MCF 10A (cell line): ENCODE data around the gene PRKAR1B. TPM values are rescaled to one million over a fixed set of nuclear protein-coding genes. Genes with fewer than 3 reads are reported as not detected.

Experiments
- BruUV-seq: library from RNA; stranded (reverse); fragments of 400-500 nt; replicated peaks from 2 replicates; lab custom pipeline; 2021; lab: Mats Ljungman, UMichigan
- CTCF ChIA-PET: fragments of 300-600 bp; sonication (Branson Sonifier 250); formaldehyde crosslinking; extraction: SDS; loops from one replicate; lab custom pipeline; 2021; ENCODE audit warnings: antibody characterized with exemption, inconsistent platforms; lab: Yijun Ruan, JAX
- POLR2A ChIA-PET: fragments of 300-600, 350-650 bp; sonication (Branson Sonifier 250); formaldehyde crosslinking; extraction: SDS; loops from one replicate; lab custom pipeline; 2020; ENCODE audit warnings: antibody characterized with exemption, inconsistent platforms; lab: Yijun Ruan, JAX
- DNase-seq: peaks from one replicate; pipeline ENCODE4 v3.0.0-alpha.2; 2018; ENCODE audit not compliant: unreplicated experiment
- H3K27ac Mint-ChIP-seq: one replicate; pipeline ENCODE4 v1.8.0; 2022; ENCODE audit warnings: mild to moderate bottlenecking, low read depth, mixed read lengths; ENCODE audit not compliant: unreplicated experiment
- H3K27me3 Mint-ChIP-seq: one replicate; pipeline ENCODE4 v1.8.0; 2022; ENCODE audit warnings: mixed read lengths; ENCODE audit not compliant: insufficient read depth, unreplicated experiment
- H3K36me3 Mint-ChIP-seq: one replicate; pipeline ENCODE4 v1.8.0; 2022; ENCODE audit warnings: mild to moderate bottlenecking, moderate library complexity, mixed read lengths; ENCODE audit not compliant: insufficient read depth, unreplicated experiment
- H3K4me1 Mint-ChIP-seq: one replicate; pipeline ENCODE4 v1.8.0; 2022; ENCODE audit warnings: mixed read lengths; ENCODE audit not compliant: insufficient read depth, unreplicated experiment
- H3K4me3 Mint-ChIP-seq: one replicate; pipeline ENCODE4 v1.8.0; 2022; ENCODE audit warnings: mild to moderate bottlenecking, moderate library complexity, mixed read lengths; ENCODE audit not compliant: unreplicated experiment
- H3K9me3 Mint-ChIP-seq: one replicate; pipeline ENCODE4 v1.8.0; 2022; ENCODE audit warnings: mixed read lengths; ENCODE audit not compliant: unreplicated experiment
- intact Hi-C: fragments of 100-400 bp; cut with micrococcal nuclease; formaldehyde crosslinking; loops from 2 replicates; pipeline ENCODE4 v1.14.1; 2022
- total RNA-seq: library from RNA; stranded (reverse); gene quantifications from 2 replicates; pipeline ENCODE4 v1.2.3, GENCODE V29; 2022
- TF ChIP-seq, protein P1 (sequence below): fragments of 200-600 bp; IDR thresholded peaks from one replicate; pipeline ENCODE4 v1.8.0; 2022; ENCODE audit warnings: antibody characterized with exemption, mild to moderate bottlenecking; ENCODE audit not compliant: unreplicated experiment

The PRKAR1B gene
- total RNA-seq, 1 experiment from 2014 or later, result 31.5 TPM

DNA sequence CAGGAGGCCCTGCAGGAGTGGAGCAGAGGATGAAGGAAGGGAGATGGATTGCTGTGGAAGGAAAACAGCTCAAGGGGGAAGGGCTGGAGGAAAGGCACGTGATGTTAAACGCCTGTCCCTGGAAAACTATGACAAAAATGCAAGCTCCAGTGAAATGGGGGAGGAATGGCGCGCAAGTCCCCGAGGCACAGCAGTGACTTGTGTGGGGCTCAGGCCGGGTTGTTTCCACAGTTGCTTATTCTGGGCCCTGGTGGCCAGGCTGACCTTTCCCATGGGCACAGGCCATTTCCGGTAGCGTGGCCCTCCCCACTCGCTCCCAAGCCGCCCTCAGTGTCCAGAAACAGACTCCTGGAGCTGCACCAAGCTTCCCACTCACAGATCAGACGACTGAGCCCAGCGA, 139.3 kb downstream of the PRKAR1B start:
- no peaks in the 10 kb centered on the region for H3K27me3 Mint-ChIP-seq
- no peak for DNase-seq
- no peaks in the 10 kb centered on the region for H3K4me1 Mint-ChIP-seq
- BruUV-seq, result no TSS peak
- H3K27ac Mint-ChIP-seq, result no peak overlapping the region
- peaks cover 43% of the 10 kb centered on the region for H3K36me3 Mint-ChIP-seq
- intact Hi-C loops, result no loop called here
- TF ChIP-seq, protein P1, sequence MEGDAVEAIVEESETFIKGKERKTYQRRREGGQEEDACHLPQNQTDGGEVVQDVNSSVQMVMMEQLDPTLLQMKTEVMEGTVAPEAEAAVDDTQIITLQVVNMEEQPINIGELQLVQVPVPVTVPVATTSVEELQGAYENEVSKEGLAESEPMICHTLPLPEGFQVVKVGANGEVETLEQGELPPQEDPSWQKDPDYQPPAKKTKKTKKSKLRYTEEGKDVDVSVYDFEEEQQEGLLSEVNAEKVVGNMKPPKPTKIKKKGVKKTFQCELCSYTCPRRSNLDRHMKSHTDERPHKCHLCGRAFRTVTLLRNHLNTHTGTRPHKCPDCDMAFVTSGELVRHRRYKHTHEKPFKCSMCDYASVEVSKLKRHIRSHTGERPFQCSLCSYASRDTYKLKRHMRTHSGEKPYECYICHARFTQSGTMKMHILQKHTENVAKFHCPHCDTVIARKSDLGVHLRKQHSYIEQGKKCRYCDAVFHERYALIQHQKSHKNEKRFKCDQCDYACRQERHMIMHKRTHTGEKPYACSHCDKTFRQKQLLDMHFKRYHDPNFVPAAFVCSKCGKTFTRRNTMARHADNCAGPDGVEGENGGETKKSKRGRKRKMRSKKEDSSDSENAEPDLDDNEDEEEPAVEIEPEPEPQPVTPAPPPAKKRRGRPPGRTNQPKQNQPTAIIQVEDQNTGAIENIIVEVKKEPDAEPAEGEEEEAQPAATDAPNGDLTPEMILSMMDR, result no peak
- no peak overlapping the region for H3K4me3 Mint-ChIP-seq
- ChIA-PET POLR2A (no interaction called here), CTCF (interaction anchor here (0.7 kb wide), 1 partner anchor 94 kb away, joined by 3 read pairs; no protein-coding TSS in a partner anchor)
- H3K9me3 Mint-ChIP-seq, result peaks cover 13% of the 10 kb centered on the region

DNA sequence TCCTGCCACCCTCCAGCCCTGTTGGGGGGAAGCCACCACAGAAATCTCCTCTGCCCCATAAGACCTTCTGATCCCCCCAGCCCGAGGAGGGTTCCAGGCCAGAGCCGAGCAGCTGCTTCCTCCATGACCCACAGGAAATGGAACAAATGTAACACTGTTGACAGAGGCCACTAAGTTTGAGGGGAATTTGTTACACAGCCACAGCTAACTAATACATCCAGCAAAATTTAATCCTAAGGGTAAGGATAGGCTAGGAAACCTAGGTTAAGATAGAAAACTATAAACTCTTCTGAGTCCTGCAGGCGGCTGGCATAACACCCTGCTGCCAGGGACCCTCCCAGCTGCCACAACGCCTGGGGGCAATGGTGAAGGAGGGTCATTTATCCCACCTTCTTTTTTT, 140.6 kb downstream of the PRKAR1B start:
- ChIA-PET CTCF (no interaction called here), POLR2A (no interaction called here)
- Mint-ChIP-seq H3K9me3 (peaks cover 13% of the 10 kb centered on the region), H3K27me3 (no peaks in the 10 kb centered on the region), H3K4me3 (no peak overlapping the region), H3K4me1 (no peaks in the 10 kb centered on the region), H3K27ac (no peak overlapping the region), H3K36me3 (peaks cover 40% of the 10 kb centered on the region)
- TF ChIP-seq, protein P1, result no peak
- BruUV-seq, result no TSS peak
- no peak for DNase-seq
- intact Hi-C loops, result no loop called here

DNA sequence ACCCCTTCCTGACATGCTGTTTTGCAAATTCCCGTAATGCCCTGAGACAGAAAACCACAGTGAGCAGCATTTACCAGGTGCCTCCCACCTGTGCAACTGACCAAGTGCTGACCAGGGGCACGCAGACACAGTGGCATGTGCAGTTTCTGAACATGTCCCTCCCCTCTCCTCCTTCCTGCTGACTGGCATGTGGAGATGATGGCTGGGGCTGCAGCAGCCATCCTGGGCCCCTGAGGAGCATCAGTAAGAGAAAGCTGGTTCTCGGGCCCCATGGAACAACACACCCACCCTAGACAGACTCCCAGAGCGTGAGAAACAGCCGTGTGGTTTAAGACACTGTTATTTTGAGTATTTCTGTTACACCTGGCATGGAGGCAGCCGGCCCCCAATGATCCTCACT, 141.2 kb downstream of the PRKAR1B start:
- ChIA-PET CTCF (no interaction called here), POLR2A (no interaction called here)
- Mint-ChIP-seq H3K27me3 (no peaks in the 10 kb centered on the region), H3K4me3 (no peak overlapping the region), H3K27ac (no peak overlapping the region), H3K36me3 (peaks cover 36% of the 10 kb centered on the region), H3K9me3 (peaks cover 13% of the 10 kb centered on the region), H3K4me1 (no peaks in the 10 kb centered on the region)
- DNase-seq, result no peak
- intact Hi-C loops, result no loop called here
- TF ChIP-seq, protein P1, result no peak
- no TSS peak for BruUV-seq

DNA sequence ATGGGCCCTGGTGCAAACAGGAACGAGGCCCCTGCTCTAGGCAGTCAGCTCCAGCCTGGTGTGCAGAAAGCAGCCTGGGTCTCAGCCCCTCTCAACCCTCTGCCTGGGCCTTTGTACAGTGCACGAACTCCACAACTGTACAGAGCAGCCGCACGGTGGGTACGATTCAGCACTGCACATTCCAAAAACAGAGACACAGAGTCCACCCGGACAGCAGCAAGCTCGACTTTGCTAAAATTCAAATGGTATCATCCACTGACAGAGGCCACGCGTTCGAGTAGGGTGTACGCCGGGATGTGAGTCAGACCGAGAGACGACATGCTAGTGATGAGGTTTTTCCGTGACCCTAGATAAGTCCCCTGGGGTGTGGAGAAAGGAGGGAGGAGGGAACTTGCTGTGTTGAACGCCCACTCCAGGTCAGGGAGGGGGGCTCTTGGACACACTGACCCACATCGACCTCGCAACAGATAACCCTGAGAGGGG, 141.8 kb downstream of the PRKAR1B start:
- Mint-ChIP-seq H3K9me3 (peaks cover 13% of the 10 kb centered on the region), H3K36me3 (peaks cover 36% of the 10 kb centered on the region), H3K4me1 (no peaks in the 10 kb centered on the region), H3K4me3 (no peak overlapping the region), H3K27ac (no peak overlapping the region), H3K27me3 (no peaks in the 10 kb centered on the region)
- ChIA-PET POLR2A (no interaction called here), CTCF (no interaction called here)
- BruUV-seq, result no TSS peak
- no peak for DNase-seq
- intact Hi-C loops, result no loop called here
- TF ChIP-seq, protein P1, result no peak
